Fibroblast of lung (primary cell): Measurements from ENCODE around the gene MGST3. TPM values are rescaled to one million over a fixed set of nuclear protein-coding genes. Genes with fewer than 3 reads are reported as not detected.
"Not testable (repeated sequence)": the region's sequence is repeated elsewhere in the genome, so short reads cannot be mapped to it uniquely, and the experiment has no call there.

Source experiments
- DNase-seq, 2 donors: peaks; one replicate each; pipeline versions ENCODE4 v3.0.0 to v3.0.0-alpha.2; 2010; ENCODE audit warnings: low read depth in 2 of 2
- H2AFZ ChIP-seq: 2 replicates; pipeline ENCODE4 v1.5.1; 2012; ENCODE audit warnings: low read length, control low read depth, inconsistent platforms
- H3K27ac ChIP-seq: 2 replicates; pipeline ENCODE4 v1.5.1; 2011; ENCODE audit warnings: low read length, control low read depth; ENCODE audit not compliant: insufficient read depth
- H3K27me3 ChIP-seq: 2 replicates; pipeline ENCODE4 v1.5.1; 2011; ENCODE audit warnings: mild to moderate bottlenecking, low read length; ENCODE audit not compliant: control insufficient read depth, insufficient read depth
- H3K36me3 ChIP-seq: 2 replicates; pipeline ENCODE4 v1.5.1; 2011; ENCODE audit warnings: low read length; ENCODE audit not compliant: control insufficient read depth, insufficient read depth
- H3K4me1 ChIP-seq: 2 replicates; pipeline ENCODE4 v1.5.1; 2011; ENCODE audit warnings: low read length; ENCODE audit not compliant: control insufficient read depth, insufficient read depth; ENCODE audit errors: extremely low read depth
- H3K4me2 ChIP-seq: 2 replicates; pipeline ENCODE4 v1.5.1; 2011; ENCODE audit warnings: low read length, control low read depth; ENCODE audit not compliant: insufficient read depth; ENCODE audit errors: extremely low read depth
- H3K4me3 ChIP-seq, 4 experiments: fragments of 200-600 bp in 1 of 4; sonication (generic) in 1 of 4; replicated peaks in 1 of 4; 2 replicates each; pipeline ENCODE4 v1.5.1; 2011 to 2016; ENCODE audit warnings: low read length in 4 of 4, low read depth in 3 of 4, mild to moderate bottlenecking in 3 of 4, control low read depth in 2 of 4, inconsistent platforms in 1 of 4, mixed read lengths in 1 of 4; ENCODE audit not compliant: insufficient read depth in 1 of 4; ENCODE audit errors: control extremely low read depth in 1 of 4
- H3K79me2 ChIP-seq: 2 replicates; pipeline ENCODE4 v1.5.1; 2012; ENCODE audit warnings: mild to moderate bottlenecking, low read length, inconsistent platforms; ENCODE audit not compliant: control insufficient read depth, insufficient read depth
- H3K9ac ChIP-seq: 2 replicates; pipeline ENCODE4 v1.5.1; 2011; ENCODE audit warnings: mild to moderate bottlenecking, low read length, control low read depth; ENCODE audit not compliant: insufficient read depth
- H3K9me3 ChIP-seq: 2 replicates; pipeline ENCODE4 v1.5.1; 2012; ENCODE audit warnings: low read depth, low read length; ENCODE audit not compliant: control insufficient read depth, insufficient read depth
- H4K20me1 ChIP-seq: 2 replicates; pipeline ENCODE4 v1.5.1; 2011; ENCODE audit warnings: low read length; ENCODE audit not compliant: control insufficient read depth, insufficient read depth; ENCODE audit errors: extremely low read depth
- EZH2 ChIP-seq: IDR thresholded peaks from 2 replicates; pipeline ENCODE4 v1.5.1; 2012; ENCODE audit warnings: low read length, control low read depth, mild to moderate bottlenecking; ENCODE audit errors: missing control alignments
- polyA plus RNA-seq, 2 donors: library from polyadenylated mRNA; depleted of rRNA in 1 of 2; stranded (reverse) in 1 of 2; unstranded in 1 of 2; fragments of >200 nt; gene quantifications; 2 replicates each; pipeline ENCODE4 v1.2.1, GENCODE V29; 2011 to 2012; ENCODE audit warnings: missing spikeins in 1 of 2
- total RNA-seq: library from RNA; depleted of rRNA; stranded (reverse); fragments of >200 nt; gene quantifications from 2 replicates; pipeline ENCODE4 v1.2.1, GENCODE V29; 2014
- TF ChIP-seq, protein P1 (sequence below), 2 donors: IDR thresholded peaks in 1 of 2; conservative IDR thresholded peaks in 1 of 2; 1 replicate in 1 of 2; 2 replicates in 1 of 2; pipeline ENCODE4 v1.5.1; 2011 to 2012; ENCODE audit warnings: low read length in 2 of 2, control low read depth in 1 of 2, inconsistent platforms in 1 of 2, low read depth in 1 of 2, mild to moderate bottlenecking in 1 of 2

Gene MGST3
- total and polyA plus RNA-seq, 2 donors (not counting 1 experiment from before 2014, with no cell fraction given) = 346 to 355 TPM

- no peak overlapping the region for H3K4me2 ChIP-seq
- no peaks in the 10 kb centered on the region for H3K27me3 ChIP-seq
- no peaks in the 10 kb centered on the region for H3K9me3 ChIP-seq
- no peak overlapping the region for H3K4me3 ChIP-seq
- H4K20me1 ChIP-seq = no peaks in the 10 kb centered on the region
- H3K9ac ChIP-seq = no peak overlapping the region
- no peak for DNase-seq
- H3K36me3 ChIP-seq = no peaks in the 10 kb centered on the region
- H3K27ac ChIP-seq = no peak overlapping the region
- H3K4me1 ChIP-seq = no peaks in the 10 kb centered on the region
- H3K79me2 ChIP-seq = peaks cover 19% of the 10 kb centered on the region
- no peak for TF ChIP-seq EZH2
- TF ChIP-seq, protein P1, sequence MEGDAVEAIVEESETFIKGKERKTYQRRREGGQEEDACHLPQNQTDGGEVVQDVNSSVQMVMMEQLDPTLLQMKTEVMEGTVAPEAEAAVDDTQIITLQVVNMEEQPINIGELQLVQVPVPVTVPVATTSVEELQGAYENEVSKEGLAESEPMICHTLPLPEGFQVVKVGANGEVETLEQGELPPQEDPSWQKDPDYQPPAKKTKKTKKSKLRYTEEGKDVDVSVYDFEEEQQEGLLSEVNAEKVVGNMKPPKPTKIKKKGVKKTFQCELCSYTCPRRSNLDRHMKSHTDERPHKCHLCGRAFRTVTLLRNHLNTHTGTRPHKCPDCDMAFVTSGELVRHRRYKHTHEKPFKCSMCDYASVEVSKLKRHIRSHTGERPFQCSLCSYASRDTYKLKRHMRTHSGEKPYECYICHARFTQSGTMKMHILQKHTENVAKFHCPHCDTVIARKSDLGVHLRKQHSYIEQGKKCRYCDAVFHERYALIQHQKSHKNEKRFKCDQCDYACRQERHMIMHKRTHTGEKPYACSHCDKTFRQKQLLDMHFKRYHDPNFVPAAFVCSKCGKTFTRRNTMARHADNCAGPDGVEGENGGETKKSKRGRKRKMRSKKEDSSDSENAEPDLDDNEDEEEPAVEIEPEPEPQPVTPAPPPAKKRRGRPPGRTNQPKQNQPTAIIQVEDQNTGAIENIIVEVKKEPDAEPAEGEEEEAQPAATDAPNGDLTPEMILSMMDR (conservative IDR thresholded peaks at IDR 0.05 in 1 of 2, IDR thresholded peaks at IDR 0.05 in 1 of 2; ENCODE audit: low read depth in 1 of 2, low read length in 2 of 2) = no peak
- H2AFZ ChIP-seq = no peak overlapping the region
Observed at GRCh38 chr1:165699577-165699976, 68.5 kb downstream of the MGST3 start.

GRCh38 chr1:165701922-165702321 lies 70.9 kb downstream of the MGST3 start:
- not testable (repeated sequence) for H3K9me3 ChIP-seq, H4K20me1 ChIP-seq, H3K4me1 ChIP-seq, H3K4me3 ChIP-seq, DNase-seq, H3K27me3 ChIP-seq, H3K9ac ChIP-seq, H3K36me3 ChIP-seq, H2AFZ ChIP-seq, H3K4me2 ChIP-seq, H3K27ac ChIP-seq
- peaks cover 11% of the 10 kb centered on the region for H3K79me2 ChIP-seq

DNA sequence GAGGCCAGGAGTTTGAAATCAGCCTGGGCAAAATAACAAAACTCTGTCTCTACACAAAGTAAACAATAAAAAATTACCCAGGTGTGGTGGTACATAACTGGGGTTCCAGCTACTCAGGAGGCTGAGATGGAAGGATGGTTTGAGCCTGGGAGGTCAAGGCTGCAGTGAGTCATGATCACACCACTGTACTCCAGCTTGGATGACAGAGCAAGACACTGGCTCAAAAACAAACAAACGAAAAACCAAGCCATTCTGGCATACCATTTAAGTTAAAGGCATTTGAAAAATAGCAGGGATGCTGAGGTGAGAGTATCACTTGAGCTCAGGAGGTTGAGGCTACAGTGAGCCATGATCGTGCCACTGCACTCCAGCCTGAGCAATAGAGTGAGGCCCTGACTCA lies 72.6 kb downstream of the MGST3 start:
- H3K27me3 ChIP-seq = peaks cover 2% of the 10 kb centered on the region
- H3K4me1 ChIP-seq = no peaks in the 10 kb centered on the region
- no peak overlapping the region for H3K4me3 ChIP-seq
- no peak overlapping the region for H3K4me2 ChIP-seq
- H4K20me1 ChIP-seq = no peaks in the 10 kb centered on the region
- H3K36me3 ChIP-seq = no peaks in the 10 kb centered on the region
- H3K27ac ChIP-seq = no peak overlapping the region
- no peak overlapping the region for H2AFZ ChIP-seq
- TF ChIP-seq EZH2 = no peak
- TF ChIP-seq, protein P1 (conservative IDR thresholded peaks at IDR 0.05 in 1 of 2, IDR thresholded peaks at IDR 0.05 in 1 of 2; ENCODE audit: low read depth in 1 of 2, low read length in 2 of 2) = no peak
- H3K9me3 ChIP-seq = no peaks in the 10 kb centered on the region
- H3K9ac ChIP-seq = no peak overlapping the region
- DNase-seq = no peak
- H3K79me2 ChIP-seq = no peaks in the 10 kb centered on the region

Other genes with a start within 250 kb of the MGST3 start
- under 0.01 and 0.26 TPM in 2 replicates for gene RXRG, start 186.1 kb upstream of the MGST3 start, total RNA-seq
- 0.31 TPM in 1 of 2 replicates, not detected in the other for gene RXRG, start 186.1 kb upstream of the MGST3 start, polyA plus RNA-seq
- not detected in 2 replicates for gene LRRC52, start 87.2 kb upstream of the MGST3 start, total RNA-seq
- not detected in 2 replicates for gene LRRC52, start 87.2 kb upstream of the MGST3 start, polyA plus RNA-seq
- 229 and 270 TPM in 2 replicates for gene ALDH9A1, start 67.3 kb downstream of the MGST3 start, total RNA-seq
- 217 and 223 TPM in 2 replicates for gene ALDH9A1, start 67.3 kb downstream of the MGST3 start, polyA plus RNA-seq
- gene TMCO1, start 137.6 kb downstream of the MGST3 start, total RNA-seq = 66.8 and 70.2 TPM in 2 replicates
- 164 and 198 TPM in 2 replicates for gene TMCO1, start 137.6 kb downstream of the MGST3 start, polyA plus RNA-seq
- 47.8 and 95.1 TPM in 2 replicates for gene UCK2, start 196.4 kb downstream of the MGST3 start, total RNA-seq
- gene UCK2, start 196.4 kb downstream of the MGST3 start, polyA plus RNA-seq = 83.1 and 99.0 TPM in 2 replicates